Epithelial cell of prostate (primary cell): ENCODE data around the gene TSR3.
"Not testable (repeated sequence)": the region's sequence is repeated elsewhere in the genome, so short reads cannot be mapped to it uniquely, and the experiment has no call there.

Source experiments
- DNase-seq: peaks from one replicate; pipeline ENCODE4 v3.0.0-alpha.2; 2011; ENCODE audit warnings: low read depth, low spot score
- H3K27ac ChIP-seq: fragments of 450-650 bp; 2 replicates; pipeline ENCODE4 v1.5.1; 2017; ENCODE audit warnings: mild to moderate bottlenecking

Gene TSR3

DNA sequence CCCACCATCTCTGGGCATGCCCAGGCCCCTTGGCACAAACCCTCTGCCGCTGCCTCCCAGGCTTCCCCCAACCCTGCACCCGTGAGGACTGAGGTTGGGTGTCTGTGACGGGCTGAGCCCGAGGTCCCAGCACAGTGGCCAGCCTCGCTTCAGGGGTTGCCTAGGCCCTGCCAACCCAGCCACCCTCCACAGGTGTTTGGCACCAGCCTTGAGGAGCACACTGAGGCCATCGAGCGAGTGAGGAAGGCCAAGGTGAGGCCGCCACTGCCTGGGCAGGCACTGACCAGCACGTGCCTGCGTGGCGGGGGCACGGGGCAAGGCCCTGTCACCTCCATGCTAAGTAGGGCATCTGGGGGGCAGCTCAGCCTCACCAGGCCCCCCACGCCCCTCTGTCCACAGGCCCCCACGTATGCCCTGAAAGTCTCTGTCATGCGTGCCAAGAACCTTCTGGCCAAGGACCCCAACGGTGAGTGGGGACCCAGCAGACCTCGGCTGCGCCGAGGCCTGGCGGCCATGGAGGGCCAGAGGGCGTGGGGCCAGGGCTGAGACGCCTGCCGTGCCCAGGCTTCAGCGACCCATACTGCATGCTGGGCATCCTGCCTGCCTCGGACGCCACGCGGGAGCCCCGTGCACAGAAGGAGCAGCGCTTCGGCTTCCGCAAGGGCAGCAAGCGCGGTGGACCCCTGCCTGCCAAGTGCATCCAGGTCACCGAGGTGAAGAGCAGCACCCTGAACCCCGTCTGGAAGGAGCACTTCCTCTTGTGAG is 10.8 kb downstream of the TSR3 start:
- no peak for DNase-seq
- H3K27ac ChIP-seq = no peak overlapping the region

DNA sequence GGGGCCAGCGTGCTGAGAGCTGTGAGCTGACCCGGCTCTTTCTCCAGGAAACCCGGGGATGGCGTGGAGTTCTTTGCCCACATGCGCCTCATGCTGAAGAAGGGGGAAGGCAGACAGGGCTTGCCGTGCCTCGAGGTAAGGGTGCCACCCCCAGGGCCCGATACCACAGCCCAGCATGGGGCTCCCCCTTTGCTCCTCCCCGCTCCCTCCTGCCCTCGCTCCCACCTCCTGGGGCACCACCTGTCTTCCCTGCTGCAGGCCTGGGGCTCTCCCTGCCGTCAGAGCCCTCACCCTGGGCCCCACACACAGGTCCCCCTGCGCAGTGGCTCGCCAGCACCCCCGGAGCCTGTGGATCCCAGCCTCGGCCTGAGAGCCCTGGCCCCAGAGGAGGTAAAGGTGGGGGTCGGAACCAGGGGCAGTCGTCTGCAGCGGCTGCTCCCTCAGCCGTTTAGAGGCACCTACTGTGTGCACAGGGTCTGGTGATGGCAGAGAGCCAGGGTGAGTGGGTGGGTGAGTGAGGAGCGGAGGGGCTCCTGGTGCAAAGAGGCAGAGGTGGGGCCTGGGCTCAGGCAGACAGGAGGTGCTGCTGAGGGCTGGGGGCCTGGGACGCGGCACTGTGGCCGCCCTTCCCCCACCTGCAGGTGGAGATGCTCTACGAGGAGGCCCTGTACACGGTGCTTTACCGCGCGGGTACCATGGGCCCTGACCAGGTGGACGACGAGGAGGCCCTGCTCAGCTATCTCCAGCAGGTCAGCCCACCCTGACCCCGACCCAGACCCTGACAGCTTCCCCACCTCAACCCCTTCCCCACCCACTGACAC is 12.6 kb downstream of the TSR3 start:
- no peak overlapping the region for H3K27ac ChIP-seq
- DNase-seq = no peak

DNA sequence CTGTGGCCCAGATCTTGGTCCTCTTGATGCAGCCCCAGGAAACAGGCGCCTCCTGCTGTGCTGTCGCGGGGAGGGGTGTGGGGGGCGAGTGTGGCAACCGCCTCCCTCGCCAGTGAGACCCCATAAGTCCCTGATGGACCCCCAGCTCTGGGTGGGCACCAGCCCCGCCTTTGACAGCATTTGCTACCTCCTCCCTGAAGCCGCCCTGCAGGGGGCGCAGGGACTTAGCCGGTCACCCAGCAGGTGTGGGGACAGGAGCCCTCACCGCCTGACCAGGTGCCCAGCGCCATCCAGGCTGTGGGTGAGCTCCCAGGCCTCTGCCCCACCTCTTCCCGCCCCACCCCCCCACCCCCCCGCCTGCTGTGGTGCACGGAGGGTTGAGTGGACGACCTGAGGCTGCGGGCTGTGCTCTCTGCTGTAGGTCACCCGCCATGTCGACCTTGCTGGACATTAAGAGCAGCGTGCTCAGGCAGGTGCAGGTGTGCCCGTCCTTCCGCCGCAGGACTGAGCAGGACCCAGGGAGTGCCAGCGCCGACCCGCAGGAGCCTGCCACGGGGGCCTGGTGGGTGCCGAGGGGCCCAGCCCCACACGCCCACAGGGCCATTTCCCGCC is 13.5 kb downstream of the TSR3 start:
- no peak overlapping the region for H3K27ac ChIP-seq
- no peak for DNase-seq

DNA sequence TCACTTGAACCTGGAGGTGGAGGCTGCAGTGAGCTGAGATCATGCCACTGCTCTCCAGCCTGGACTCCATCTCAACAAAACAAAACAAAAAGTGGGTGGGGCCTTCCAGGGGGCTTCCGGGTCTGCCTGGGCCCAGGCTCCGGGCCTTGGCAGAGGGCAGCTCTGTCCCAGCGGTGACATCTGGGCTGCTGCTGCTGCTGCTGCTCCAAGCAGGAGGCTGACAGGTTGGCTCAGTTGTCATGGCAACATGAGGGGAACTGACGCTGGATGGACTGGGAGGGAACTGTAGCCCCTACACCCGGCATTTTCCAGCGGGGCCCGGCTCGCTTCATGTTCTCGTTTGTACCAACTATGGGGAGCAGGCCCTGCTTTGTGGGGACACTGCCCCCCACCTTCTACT is 14.2 kb downstream of the TSR3 start:
- DNase-seq = no peak

DNA sequence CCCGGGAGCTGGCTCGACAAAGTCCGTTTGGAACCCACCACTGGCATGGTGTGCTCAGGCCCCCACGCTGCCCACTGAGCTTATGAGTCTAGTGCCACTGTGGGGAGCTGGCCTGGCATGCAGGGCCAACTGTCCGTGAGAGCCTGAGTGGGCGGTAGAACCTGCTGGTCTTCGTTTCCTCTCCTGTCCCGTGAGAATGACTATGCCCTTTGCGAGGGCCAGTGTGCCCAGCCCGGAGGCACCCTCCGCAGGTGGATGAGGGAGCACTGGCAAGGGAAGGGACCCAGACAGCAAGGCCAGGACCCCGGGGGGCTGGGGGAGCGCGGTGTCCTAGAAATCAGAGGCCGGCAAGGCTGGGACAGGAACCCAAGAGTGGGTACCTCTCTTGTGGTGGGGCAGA is 15.1 kb downstream of the TSR3 start:
- no peak overlapping the region for H3K27ac ChIP-seq
- no peak for DNase-seq

More for the DNA sequence above, 14.2 kb downstream of the TSR3 start:
- no peak overlapping the region for H3K27ac ChIP-seq

DNA sequence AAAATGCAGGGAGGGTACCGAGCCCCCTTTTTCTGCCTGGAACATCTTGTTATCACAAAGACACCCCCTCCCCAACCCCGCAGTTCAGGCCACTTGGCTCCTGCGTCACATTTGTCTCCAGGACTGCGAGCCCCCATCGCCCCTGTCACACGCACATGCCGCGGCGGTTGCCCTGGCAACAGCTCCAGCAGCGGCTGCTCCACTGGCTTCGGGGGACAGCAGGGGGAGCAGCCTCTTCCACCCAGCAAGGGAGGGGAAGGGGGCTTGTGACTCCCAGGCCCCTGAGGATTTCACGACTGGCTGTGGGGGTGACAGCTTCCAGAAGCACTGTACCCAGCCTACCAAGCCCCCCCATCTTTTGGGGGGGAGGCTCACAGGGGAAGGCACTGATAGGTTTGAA is 15.7 kb downstream of the TSR3 start:
- H3K27ac ChIP-seq = no peak overlapping the region

DNA sequence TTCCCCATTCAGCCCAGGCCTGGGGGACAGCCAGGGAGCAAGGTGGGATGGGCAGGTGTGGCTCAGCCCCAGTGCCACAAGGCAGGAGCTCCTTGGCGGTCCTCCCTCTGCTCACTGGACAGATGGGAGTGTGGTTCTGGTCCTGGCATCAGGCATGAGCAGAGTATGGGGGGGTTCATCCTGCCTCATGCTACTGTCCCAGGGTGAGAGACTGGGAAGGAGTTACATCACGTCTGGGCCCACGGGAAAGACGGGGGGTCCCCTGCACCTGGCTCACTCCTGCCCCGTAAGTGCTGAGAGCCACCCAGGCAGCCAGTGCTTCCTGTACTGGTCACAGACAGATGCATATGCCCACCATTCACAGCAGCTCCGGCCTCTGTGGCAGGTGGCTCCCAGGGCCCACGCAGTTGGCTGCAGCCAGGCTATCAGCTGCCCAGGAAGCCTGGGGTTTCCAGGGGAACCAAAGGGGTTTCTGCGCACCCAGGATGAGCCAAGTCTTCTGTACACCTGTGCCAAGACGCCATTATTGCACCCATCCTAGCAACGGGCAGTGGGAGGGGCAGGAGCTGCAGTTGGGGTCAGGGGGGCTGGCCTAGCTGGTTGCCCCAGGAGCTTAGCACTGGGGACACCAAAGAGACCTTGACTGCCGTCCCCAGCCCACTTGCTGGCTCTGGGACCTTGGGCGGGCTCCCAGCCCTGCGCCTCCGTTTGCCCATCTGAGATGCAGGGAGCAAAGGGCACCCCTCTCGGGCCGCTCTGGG is 16.3 kb downstream of the TSR3 start:
- no peak overlapping the region for H3K27ac ChIP-seq
- no peak for DNase-seq

More for the DNA sequence above, 15.7 kb downstream of the TSR3 start:
- DNase-seq = no peak

DNA sequence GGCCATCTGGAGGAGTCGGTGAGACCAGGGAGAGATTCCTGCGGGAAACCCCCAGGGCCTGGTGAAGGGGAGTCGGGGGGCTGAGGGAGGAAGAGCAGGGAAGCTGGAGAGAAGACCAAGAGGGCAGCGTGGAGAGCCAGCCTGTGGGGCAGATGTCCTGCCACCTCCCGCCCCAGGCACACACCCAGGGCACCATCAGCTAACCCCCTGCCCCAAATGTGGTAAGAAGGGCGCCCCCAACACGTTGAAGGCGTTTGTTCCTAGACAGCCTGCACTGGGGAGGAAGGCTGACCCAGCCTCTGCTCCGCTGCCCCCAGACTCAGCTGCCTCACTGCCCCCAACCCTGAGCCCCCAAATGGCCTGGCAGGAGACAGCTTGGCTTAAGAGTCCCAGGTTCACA is 16.9 kb downstream of the TSR3 start:
- no peak for DNase-seq
- H3K27ac ChIP-seq = no peak overlapping the region

DNA sequence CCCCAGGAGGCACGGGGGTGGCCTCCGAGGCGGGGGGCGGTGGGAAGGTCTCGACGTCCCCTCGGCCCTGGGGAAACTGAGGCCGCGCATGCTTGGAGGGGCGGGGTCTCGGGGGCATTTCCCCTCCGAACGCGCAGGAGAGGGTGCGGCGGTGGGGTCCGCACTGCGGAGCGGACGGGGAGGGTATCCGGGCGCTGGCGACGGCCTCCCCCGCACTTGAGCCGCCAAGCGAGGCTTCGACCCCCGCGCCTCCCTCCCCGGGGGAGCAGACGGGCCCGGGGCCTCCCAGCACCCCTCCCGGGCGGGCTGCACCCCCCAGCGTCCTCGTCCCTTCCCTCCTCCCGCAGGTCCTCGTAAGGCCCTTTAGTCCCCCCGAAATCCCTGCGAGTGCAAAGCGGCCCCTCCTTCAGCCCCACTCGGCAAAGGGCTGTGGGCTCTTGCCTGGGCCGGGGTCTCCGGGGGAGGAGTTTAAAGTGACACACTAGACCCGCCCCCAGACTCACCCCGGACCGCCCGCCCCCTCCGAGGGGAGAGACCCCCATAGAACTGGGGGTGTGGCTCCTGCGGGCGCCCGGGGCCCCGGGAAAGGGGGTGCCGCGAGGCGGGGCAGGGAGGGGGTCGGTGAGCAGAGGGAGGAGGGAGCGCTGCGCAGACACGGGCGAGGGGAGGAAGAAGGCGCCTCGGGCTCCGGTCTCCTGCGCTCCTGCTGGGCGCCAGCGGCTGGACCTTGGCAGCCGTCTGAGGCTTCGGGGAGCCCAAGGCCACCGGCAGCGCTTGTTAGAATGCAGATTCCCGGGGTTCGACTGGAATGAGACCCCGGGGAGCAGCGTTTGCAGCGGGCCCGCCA is 17.6 kb downstream of the TSR3 start:
- no peak for DNase-seq
- H3K27ac ChIP-seq = no peak overlapping the region

DNA sequence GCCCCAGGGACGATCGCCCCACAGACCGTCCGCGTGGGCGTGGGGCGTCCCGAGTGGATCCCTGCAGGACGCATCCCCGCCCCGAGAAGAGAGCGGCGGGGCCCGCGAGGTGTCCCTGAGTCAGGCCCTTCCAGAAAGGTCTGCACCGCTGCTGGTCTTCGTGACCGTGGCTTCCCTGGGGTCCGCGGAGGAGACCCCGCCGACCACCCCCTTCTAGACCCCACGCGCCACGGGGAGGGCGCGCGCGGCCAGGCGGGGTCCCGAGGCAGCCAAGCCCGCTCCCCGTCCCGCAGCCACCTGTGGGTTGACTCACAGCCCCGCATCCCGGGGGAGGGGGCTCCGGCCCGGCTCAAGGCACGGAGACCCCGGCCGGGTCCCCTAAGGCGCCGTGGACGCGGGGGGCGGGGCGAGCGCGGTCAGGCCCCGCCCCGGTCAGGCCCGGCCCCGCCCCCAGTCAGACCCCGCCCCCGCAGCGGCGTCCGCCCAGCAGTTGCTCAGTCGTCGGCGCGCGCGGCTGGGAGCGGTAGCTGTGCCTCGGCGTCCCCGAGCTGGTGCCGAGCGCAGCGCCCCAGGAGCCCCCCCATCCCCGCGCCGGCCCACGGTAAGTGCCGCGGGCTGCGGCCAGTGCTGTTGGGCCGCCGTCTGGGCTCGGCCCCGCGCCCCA is 18.4 kb downstream of the TSR3 start, which contains the start of gene BAIAP3:
Gene BAIAP3, plus strand, starts transcription at position 497 of the 664 bp plus-strand sequence. CDS start 4,905 bp downstream, outside the sequence.
- no peak within 1 kb of the TSS for H3K27ac ChIP-seq
- DNase-seq = no peak

DNA sequence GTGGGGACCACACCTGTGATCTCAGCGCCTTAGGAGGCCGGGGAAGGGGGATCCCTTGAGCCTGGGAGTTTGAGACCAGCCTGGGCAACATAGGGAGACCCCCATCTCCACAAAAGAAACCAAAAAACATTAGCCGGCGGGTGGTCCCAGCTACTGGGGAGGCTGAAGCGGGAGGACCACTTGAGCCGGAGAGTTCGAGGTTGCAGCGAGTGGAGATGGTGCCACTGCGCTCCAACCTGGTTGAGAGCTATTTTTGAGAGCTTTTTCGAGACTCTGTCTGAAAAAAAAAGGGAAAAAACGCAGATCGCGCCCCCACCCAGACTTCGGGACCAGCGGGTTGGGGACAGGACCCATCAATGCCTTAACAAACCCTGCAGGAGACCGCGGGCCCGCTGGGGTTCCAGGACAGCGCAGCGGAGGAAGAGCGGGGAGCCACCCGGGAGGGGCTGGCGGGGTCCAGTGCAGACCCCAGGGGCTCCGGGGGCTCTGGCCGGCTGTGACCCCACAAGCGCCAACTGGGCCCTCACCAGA is 19.0 kb downstream of the TSR3 start:
- no peak for DNase-seq
- no peak overlapping the region for H3K27ac ChIP-seq

DNA sequence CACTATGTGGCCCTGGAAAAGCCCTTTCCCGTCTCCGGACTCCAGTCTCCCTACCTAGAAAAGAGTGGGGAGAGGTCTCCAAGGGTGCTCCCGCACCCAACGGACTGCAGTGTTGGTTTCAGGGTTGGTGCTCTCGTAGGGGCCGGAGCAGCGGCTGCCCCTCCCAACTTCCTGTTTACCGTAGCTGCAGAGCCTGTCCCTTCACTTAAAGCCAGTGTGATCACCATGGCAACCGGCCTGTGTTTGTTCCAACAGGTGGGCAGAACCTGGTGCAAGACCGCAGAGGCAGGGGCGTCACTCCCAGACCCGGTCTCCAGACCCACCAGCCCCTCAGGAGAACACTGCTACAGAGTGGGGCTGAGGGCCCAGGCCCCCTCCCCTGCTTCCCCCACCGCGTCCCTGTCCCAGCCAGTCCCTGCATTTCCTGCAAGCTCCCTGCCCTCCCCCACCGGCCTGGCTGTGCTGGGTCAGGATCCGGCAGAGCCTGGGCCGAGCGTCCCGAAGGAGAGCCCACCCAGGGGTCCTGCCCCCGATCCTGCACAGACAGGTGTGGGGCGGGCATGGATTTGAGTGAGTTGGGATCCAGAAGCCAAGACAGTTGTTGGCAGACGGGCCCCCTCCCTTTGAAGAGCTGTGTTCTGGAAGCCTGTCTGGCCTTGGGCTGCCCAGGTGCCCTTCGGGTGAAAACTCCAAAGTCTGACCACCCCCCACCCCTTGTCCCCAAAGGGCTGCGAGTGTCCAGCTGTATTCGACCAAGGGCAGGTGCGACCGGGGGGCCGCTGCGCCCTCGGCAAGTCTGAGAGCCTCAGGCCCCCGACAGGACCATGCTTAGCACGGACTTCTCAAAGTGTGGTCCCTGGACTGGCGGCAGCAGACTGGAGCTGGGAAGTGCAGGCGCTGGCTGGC is 19.7 kb downstream of the TSR3 start:
- H3K27ac ChIP-seq = no peak overlapping the region
- DNase-seq = no peak

DNA sequence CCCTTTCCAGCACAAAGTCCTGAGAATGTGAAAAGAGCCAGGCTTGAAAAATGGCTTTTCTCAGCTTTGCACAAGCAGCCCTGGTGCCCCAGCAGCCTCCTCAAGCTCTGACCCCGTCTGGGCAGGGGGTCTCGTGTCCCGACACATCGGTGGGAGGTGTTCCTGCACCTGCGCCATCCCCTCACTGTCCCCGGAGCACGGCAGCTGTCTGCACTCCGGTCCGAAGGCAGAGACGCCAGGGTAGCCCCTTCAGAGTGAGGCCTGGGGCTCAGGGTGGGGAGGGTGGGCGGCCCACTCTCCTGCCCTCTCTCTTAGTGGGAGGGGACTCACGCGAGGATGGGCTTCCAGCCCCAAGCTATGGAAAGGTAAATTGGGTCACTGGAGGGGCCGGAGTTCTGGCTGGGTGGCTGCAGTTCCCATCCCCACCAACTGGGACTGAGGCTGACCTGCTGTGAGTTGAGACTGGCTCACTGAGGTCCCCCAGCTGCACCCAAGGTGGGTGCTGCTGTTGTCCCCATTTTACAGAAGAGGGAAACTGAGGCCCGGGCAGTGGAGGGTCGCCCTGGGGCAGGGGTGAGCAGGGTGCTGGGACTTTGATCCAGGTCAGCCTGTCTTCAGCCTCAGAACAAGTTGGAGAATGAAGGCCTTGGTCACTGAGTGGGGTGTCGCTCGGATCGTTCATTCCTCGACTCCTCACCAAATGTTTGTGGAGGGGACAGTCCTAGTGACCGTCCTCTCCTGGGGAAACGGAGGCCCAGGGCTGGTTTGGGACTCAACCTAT is 20.6 kb downstream of the TSR3 start:
- H3K27ac ChIP-seq = no peak overlapping the region
- no peak for DNase-seq

DNA sequence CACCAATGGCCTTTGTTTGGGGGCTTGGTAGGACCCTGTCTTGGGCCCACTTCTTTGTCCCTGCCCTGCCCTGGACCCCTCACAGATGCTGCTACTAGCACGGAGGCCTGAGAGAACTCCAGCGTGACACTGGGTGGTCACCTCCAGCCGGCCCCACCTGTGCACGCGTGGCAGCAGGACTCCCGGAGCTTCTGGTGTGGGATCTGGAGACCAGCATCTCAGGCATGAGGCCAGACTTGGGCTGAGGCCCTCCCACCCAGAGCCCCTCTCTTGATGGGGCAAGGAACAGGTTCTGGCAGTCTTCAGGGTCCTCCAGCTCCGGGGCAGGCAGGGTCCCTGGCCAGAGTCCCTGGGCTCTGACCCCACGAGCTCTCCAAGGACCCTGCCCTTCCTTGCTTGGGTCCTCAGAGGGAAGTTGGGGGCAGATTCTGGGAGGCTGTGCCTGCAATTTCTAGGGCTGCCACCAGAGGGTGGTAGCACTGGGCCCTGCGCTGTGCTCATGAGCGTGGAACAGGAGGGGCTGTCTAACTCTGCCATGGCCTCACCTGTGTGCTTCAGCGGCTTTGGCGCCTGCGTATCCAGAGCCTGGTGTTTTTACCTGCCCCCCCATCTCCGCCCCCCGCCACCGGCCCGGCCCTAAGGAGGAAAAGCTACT is 21.3 kb downstream of the TSR3 start:
- DNase-seq = no peak

DNA sequence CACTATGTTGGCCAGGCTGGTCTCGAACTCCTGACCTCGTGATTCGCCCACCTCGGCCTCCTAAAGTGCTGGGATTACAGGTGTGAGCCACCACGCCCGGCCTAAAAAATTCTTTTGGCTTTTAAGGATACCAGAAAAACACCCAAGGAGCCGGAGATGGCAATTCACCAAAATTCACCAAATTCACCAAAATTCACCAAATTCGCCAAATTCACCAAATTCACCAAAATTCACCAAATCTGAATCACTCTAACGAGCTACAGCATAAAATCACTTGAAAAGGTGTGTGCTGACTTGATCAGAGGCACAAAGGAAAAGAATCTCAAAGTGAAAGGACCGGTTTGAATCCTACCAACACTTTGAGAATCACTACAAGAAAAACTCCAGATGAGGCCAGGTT is 22.7 kb downstream of the TSR3 start:
- not testable (repeated sequence) for H3K27ac ChIP-seq, DNase-seq

More for the DNA sequence above, 21.3 kb downstream of the TSR3 start:
- no peak overlapping the region for H3K27ac ChIP-seq

DNA sequence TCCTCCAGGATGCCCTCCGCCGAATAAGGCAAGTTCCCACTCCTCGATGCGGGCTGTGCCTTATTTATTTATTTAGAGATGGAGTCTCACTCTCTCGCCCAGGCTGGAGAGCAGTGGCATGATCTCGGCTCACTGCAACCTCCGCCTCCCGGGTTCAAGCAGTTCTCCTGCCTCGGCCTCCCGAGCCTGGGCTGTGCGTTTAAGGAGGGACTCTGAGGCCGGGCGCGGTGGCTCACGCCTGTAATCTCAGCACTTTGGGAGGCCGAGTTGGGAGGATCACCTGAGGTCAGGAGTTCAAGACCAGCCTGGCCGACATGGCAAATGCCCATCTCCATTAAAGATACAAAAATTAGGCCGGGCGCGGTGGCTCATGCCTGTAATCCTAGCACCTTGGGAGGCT is 23.5 kb downstream of the TSR3 start:
- DNase-seq, H3K27ac ChIP-seq: not testable (repeated sequence)

DNA sequence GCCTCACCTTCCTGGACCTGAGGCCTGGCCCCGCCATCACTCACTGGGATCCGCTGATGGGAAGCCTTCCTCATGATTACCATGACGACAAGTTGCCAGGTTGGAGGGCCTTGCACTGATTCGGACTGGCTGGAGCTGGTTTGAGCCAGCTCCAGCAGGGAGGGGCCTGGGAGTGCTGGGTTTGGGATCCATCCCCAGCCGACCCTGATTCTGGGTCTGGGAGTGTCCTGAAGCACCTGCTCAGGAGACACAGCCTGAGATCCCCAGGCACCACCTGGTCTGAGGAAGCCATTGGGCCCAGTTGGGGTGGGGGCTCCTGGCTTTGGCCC is 24.1 kb downstream of the TSR3 start:
- no peak for DNase-seq
- no peak overlapping the region for H3K27ac ChIP-seq
